Kidney epithelial cell (primary cell): ENCODE results near the gene SYCN. TPM values are rescaled to one million over a fixed set of nuclear protein-coding genes. Genes with fewer than 3 reads are reported as not detected.

ENCODE experiments used
- DNase-seq: peaks from one replicate; pipeline ENCODE4 v3.0.0-alpha.2; 2010; ENCODE audit warnings: low read depth
- H3K27me3 ChIP-seq: 2 replicates; pipeline ENCODE4 v1.6.0; 2011; ENCODE audit warnings: low read length; ENCODE audit not compliant: control insufficient read depth, insufficient read depth
- H3K36me3 ChIP-seq: 2 replicates; pipeline ENCODE4 v1.5.1; 2011; ENCODE audit warnings: low read length; ENCODE audit not compliant: control insufficient read depth, insufficient read depth
- H3K4me3 ChIP-seq: 2 replicates; pipeline ENCODE4 v1.5.1; 2011; ENCODE audit warnings: low read depth, mild to moderate bottlenecking, control low read depth, low read length
- CTCF ChIP-seq: IDR thresholded peaks from 2 replicates; pipeline ENCODE4 v1.5.1; 2011; ENCODE audit warnings: mild to moderate bottlenecking, moderate library complexity, low read length, control low read depth, inconsistent platforms; ENCODE audit not compliant: insufficient read depth, poor library complexity, severe bottlenecking
- total RNA-seq: library from RNA; depleted of rRNA; stranded (reverse); fragments of >200 nt; gene quantifications from 2 replicates; pipeline ENCODE4 v1.2.3, GENCODE V29; 2015

SYCN gene
- total RNA-seq, 1 donor from 2014 or later: not detected

DNA sequence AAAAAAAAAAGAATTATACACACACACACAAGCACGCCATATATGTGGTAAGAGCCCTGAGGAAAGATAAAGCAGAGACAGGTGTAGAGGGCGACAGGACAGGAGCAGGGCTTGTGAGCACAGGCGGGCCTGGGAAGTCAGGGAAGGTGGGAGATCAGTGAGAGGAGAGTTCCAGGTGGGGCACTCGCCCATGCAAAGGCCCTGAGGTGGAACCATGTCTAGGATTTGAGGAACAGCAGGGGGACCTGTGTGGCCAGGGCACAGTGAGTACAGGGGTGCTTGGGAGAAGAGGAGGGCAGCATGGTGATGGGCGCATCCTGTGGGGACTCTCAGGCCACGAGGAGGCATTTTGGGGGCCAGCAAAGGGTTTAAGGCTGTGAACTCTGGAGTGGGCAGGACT, 39.8 kb downstream of the SYCN start:
- H3K4me3 ChIP-seq: no peak overlapping the region
- DNase-seq: no peak
- no peaks in the 10 kb centered on the region for H3K27me3 ChIP-seq
- no peaks in the 10 kb centered on the region for H3K36me3 ChIP-seq
- no peak for TF ChIP-seq CTCF

GRCh38 chr19:39163621-39164020, 40.4 kb downstream of the SYCN start:
- no peak for TF ChIP-seq CTCF
- Histone ChIP-seq H3K36me3 (no peaks in the 10 kb centered on the region), H3K27me3 (no peaks in the 10 kb centered on the region), H3K4me3 (no peak overlapping the region)
- no peak for DNase-seq

DNA sequence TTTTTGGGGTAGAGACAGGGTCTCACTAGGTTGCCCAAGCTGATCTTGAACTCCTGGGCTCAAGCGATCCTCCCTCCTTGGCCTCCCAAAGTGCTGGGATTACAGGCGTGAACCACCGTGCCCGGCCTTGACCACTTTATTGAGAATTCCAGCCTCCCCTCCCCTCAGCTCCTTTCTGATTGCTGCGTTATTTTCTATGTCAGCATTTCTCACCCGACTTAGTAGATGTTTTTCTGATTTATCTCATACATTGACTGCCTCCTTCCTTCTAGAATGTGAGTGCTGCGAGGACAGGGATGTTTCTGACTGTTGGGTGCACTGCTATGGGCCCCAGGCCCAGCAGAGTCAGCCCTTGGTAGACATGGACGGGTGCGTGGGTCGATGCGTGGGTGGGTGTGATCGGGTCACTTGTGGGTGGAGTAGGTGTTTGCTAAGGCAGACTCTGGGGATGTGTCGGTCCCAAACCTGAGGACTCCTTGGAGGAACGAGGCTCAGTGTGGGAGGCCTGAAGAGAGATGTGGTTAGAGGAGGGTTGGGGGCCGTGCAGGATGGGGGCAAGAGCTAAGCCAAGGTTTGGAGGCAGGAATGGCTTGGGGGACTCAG, 41.5 kb downstream of the SYCN start:
- Histone ChIP-seq H3K27me3 (no peaks in the 10 kb centered on the region), H3K36me3 (no peaks in the 10 kb centered on the region), H3K4me3 (no peak overlapping the region)
- no peak for TF ChIP-seq CTCF
- DNase-seq: no peak

DNA sequence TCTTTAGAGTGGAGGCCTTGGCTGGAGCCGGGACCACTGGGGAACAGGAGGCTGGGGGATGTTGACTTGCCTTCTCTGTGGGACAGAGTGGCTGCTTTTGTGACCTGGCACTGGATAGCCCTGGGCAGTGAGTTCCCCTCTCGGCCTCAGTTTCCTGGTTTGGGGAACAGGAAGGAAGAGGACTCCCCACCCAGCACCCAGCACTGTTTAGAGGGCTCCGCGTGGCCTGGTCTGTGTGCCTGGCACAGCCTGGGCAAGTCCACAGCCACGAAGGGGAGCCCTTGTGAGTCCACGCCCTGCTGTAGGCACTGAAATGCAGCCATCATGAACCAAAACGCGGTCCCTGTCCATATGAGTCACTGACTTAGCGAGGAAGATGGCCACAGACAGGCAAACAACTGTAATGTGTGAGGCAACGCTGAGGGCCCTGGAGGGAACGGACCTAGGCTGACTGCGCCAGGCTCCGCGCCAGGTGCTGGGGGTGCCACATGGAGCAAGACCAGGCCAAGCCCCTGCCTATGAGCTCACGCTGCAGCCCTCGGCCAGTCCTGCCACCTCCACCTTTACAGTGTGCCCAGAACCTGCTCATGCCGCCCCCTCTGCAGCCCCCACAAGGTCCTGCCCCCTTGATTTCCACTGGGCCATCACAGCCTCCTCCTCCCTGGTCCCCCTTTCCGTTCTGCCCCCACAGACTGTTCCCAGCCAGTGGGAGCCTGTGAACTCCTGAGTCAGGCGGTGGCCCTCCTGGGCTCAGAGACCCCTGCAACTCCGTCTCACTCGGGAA, 43.0 kb downstream of the SYCN start:
- no peaks in the 10 kb centered on the region for H3K27me3 ChIP-seq
- TF ChIP-seq CTCF: no peak
- no peaks in the 10 kb centered on the region for H3K36me3 ChIP-seq
- DNase-seq: no peak
- no peak overlapping the region for H3K4me3 ChIP-seq

- no peak for TF ChIP-seq CTCF
- Histone ChIP-seq H3K36me3 (no peaks in the 10 kb centered on the region), H3K4me3 (no peak overlapping the region), H3K27me3 (no peaks in the 10 kb centered on the region)
- DNase-seq: no peak
Measured at GRCh38 chr19:39160523-39160861, 43.6 kb downstream of the SYCN start.

DNA sequence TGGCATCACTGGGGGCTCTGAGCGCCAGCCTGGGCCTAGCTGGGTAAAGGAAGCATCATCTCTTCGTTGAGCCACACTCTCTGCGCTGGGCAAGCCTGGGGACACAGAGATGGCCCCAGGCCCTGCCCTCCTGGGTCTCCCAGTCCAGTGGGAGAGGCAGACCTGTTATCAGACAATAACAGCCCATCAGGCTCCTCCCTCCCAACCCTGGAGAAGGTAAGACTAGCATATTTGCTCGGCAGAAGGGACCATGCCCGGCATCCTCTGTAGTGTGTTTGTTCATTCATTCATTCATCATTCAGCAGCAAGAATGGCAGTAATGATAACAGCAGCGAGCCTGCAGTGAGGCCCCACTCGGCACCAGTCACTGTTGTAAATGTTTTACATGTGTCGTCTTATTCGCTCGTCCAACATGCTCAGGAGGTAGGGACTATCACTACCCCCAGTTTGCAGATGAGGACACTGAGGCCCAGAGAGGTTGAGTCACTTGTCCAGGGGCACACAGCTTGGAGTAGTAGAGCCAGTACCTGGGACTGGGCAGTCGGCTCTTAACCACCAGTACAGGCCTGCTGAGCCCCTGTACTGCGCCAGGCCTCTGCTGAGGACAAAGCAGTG, 45.3 kb downstream of the SYCN start:
- H3K27me3 ChIP-seq: no peaks in the 10 kb centered on the region

More for the DNA sequence above, 45.3 kb downstream of the SYCN start:
- no peaks in the 10 kb centered on the region for H3K36me3 ChIP-seq
- H3K4me3 ChIP-seq: no peak overlapping the region
- no peak for DNase-seq
- TF ChIP-seq CTCF: no peak
